Measurements from ENCODE around the gene CHRDL2. TPM values are rescaled to one million over a fixed set of nuclear protein-coding genes. Genes with fewer than 3 reads are reported as not detected.

The CHRDL2 gene
- total and polyA plus RNA-seq, 2 donors (not counting 1 experiment from before 2014, with no cell fraction given) = not detected

- no peak overlapping the region for H3K9ac ChIP-seq (ENCODE audit: insufficient read depth, low read length)
- no peaks in the 10 kb centered on the region for H3K36me3 ChIP-seq (ENCODE audit: control insufficient read depth, insufficient read depth, low read length)
- H2AFZ ChIP-seq (ENCODE audit: low read length) = no peak overlapping the region
- peaks cover 9% of the 10 kb centered on the region for H3K4me1 ChIP-seq (ENCODE audit: control insufficient read depth, extremely low read depth, insufficient read depth, low read length)
- no peaks in the 10 kb centered on the region for H3K27me3 ChIP-seq (ENCODE audit: control insufficient read depth, insufficient read depth, low read length)
- H3K4me3 ChIP-seq (replicated peaks in 1 of 4; ENCODE audit: control extremely low read depth in 1 of 4, insufficient read depth in 1 of 4, low read depth in 3 of 4, low read length in 4 of 4) = no peak overlapping the region
- TF ChIP-seq CTCF (conservative IDR thresholded peaks at IDR 0.05 in 1 of 2, IDR thresholded peaks at IDR 0.05 in 1 of 2; ENCODE audit: low read depth in 1 of 2, low read length in 2 of 2) (no peak), EZH2 (IDR thresholded peaks at IDR 0.05; ENCODE audit: low read length, missing control alignments) (no peak)
- peak; percentile 50 to 72 for DNase-seq (ENCODE audit: low read depth in 2 of 2)
- H3K4me2 ChIP-seq (ENCODE audit: extremely low read depth, insufficient read depth, low read length) = no peak overlapping the region
- no peak overlapping the region for H3K27ac ChIP-seq (ENCODE audit: insufficient read depth, low read length)
- H4K20me1 ChIP-seq (ENCODE audit: control insufficient read depth, extremely low read depth, insufficient read depth, low read length) = no peaks in the 10 kb centered on the region
- no peaks in the 10 kb centered on the region for H3K9me3 ChIP-seq (ENCODE audit: control insufficient read depth, insufficient read depth, low read depth, low read length)
- H3K79me2 ChIP-seq (ENCODE audit: control insufficient read depth, insufficient read depth, low read length) = no peaks in the 10 kb centered on the region
These were observed 44.4 kb downstream of the CHRDL2 start for GRCh38 chr11:74686792-74687191.

DNA sequence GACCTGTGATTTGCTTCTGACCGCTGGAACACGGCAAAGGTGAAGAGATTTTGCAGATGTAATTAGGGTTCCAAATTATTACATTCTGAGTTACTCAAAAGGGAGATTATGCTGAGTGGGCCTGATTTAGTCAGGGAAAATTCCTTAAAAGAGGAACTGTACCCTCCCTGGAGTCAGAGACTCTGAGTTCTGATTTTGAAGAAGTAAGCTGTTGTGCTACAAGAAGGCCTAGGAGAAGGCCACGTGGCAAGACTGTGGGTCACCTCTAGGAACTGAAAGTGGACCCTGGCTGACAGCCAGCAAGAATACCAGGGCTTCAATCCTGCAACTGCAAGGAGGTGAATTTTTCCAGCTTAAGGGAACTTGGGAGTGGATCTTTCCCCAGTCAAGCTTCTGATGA is 45.3 kb downstream of the CHRDL2 start:
- no peak overlapping the region for H2AFZ ChIP-seq (ENCODE audit: low read length)
- no peaks in the 10 kb centered on the region for H3K9me3 ChIP-seq (ENCODE audit: control insufficient read depth, insufficient read depth, low read depth, low read length)
- H3K36me3 ChIP-seq (ENCODE audit: control insufficient read depth, insufficient read depth, low read length) = no peaks in the 10 kb centered on the region
- H3K79me2 ChIP-seq (ENCODE audit: control insufficient read depth, insufficient read depth, low read length) = no peaks in the 10 kb centered on the region
- no peak overlapping the region for H3K4me2 ChIP-seq (ENCODE audit: extremely low read depth, insufficient read depth, low read length)
- TF ChIP-seq CTCF (conservative IDR thresholded peaks at IDR 0.05 in 1 of 2, IDR thresholded peaks at IDR 0.05 in 1 of 2; ENCODE audit: low read depth in 1 of 2, low read length in 2 of 2) = no peak
- no peak for TF ChIP-seq EZH2 (IDR thresholded peaks at IDR 0.05; ENCODE audit: low read length, missing control alignments)
- no peak overlapping the region for H3K9ac ChIP-seq (ENCODE audit: insufficient read depth, low read length)
- peaks cover 9% of the 10 kb centered on the region for H3K4me1 ChIP-seq (ENCODE audit: control insufficient read depth, extremely low read depth, insufficient read depth, low read length)
- no peak overlapping the region for H3K27ac ChIP-seq (ENCODE audit: insufficient read depth, low read length)
- H4K20me1 ChIP-seq (ENCODE audit: control insufficient read depth, extremely low read depth, insufficient read depth, low read length) = no peaks in the 10 kb centered on the region
- H3K27me3 ChIP-seq (ENCODE audit: control insufficient read depth, insufficient read depth, low read length) = no peaks in the 10 kb centered on the region
- DNase-seq (ENCODE audit: low read depth in 2 of 2) = no peak
- H3K4me3 ChIP-seq (replicated peaks in 1 of 4; ENCODE audit: control extremely low read depth in 1 of 4, insufficient read depth in 1 of 4, low read depth in 3 of 4, low read length in 4 of 4) = no peak overlapping the region

DNA sequence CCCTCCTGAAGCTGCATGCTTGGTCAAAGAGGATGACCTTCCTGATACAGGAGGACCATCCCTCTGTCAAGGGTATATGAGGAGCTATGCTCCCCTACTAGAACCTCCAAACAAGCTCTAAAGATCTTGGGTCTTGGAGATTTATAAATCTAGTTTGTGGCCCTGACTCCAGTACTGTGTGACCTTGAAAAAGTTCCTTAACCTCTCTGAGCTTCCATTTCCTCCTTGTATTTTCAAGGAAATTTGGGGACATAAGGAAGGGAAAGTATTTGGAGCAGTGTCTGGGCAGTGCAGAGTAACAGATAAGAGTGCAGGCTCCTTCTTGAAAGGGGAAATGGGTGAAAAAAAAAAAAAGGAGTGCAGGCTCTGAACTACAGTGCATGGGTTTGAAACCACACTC is 45.9 kb downstream of the CHRDL2 start:
- H3K4me1 ChIP-seq (ENCODE audit: control insufficient read depth, extremely low read depth, insufficient read depth, low read length) = peaks cover 9% of the 10 kb centered on the region

More for the DNA sequence above, 45.9 kb downstream of the CHRDL2 start:
- Histone ChIP-seq H3K27ac (ENCODE audit: insufficient read depth, low read length) (no peak overlapping the region), H4K20me1 (ENCODE audit: control insufficient read depth, extremely low read depth, insufficient read depth, low read length) (no peaks in the 10 kb centered on the region), H3K79me2 (ENCODE audit: control insufficient read depth, insufficient read depth, low read length) (no peaks in the 10 kb centered on the region), H3K9ac (ENCODE audit: insufficient read depth, low read length) (no peak overlapping the region), H3K4me3 (replicated peaks in 1 of 4; ENCODE audit: control extremely low read depth in 1 of 4, insufficient read depth in 1 of 4, low read depth in 3 of 4, low read length in 4 of 4) (no peak overlapping the region), H3K4me2 (ENCODE audit: extremely low read depth, insufficient read depth, low read length) (no peak overlapping the region), H3K36me3 (ENCODE audit: control insufficient read depth, insufficient read depth, low read length) (no peaks in the 10 kb centered on the region), H3K9me3 (ENCODE audit: control insufficient read depth, insufficient read depth, low read depth, low read length) (no peaks in the 10 kb centered on the region), H3K27me3 (ENCODE audit: control insufficient read depth, insufficient read depth, low read length) (no peaks in the 10 kb centered on the region), H2AFZ (ENCODE audit: low read length) (no peak overlapping the region)
- DNase-seq (ENCODE audit: low read depth in 2 of 2) = no peak
- TF ChIP-seq CTCF (conservative IDR thresholded peaks at IDR 0.05 in 1 of 2, IDR thresholded peaks at IDR 0.05 in 1 of 2; ENCODE audit: low read depth in 1 of 2, low read length in 2 of 2) (no peak), EZH2 (IDR thresholded peaks at IDR 0.05; ENCODE audit: low read length, missing control alignments) (no peak)
